PC-9 (cell line): ENCODE results near the gene SLC18A3. TPM values are rescaled to one million over a fixed set of nuclear protein-coding genes. Genes with fewer than 3 reads are reported as not detected.

Source experiments
- BruUV-seq: library from RNA; stranded (reverse); fragments of 400-500 nt; replicated peaks from 2 replicates; lab custom pipeline; 2021; lab: Mats Ljungman, UMichigan
- CTCF ChIA-PET: fragments of 300-600 bp; sonication (Branson Sonifier 250); formaldehyde crosslinking; loops from one replicate; lab custom pipeline; 2022; ENCODE audit warnings: antibody characterized with exemption; lab: Charles Lee
- POLR2A ChIA-PET: fragments of 300-600 bp; sonication (Branson Sonifier 250); formaldehyde crosslinking; loops from one replicate; lab custom pipeline; 2022; ENCODE audit warnings: antibody characterized with exemption; ENCODE audit not compliant: unreplicated experiment; lab: Charles Lee
- DNase-seq, 2 experiments: peaks; one replicate each; pipeline versions ENCODE4 v3.0.0 to v3.0.0-alpha.2; 2015 to 2022; ENCODE audit warnings: mixed read lengths in 1 of 2
- H2AFZ ChIP-seq: fragments of 200-600 bp; sonication (generic); 2 replicates; pipeline ENCODE4 v1.8.1; 2017; ENCODE audit warnings: antibody characterized with exemption
- H3F3A ChIP-seq: fragments of 200-600 bp; sonication (generic); 2 replicates; pipeline ENCODE4 v1.8.1; 2017; ENCODE audit warnings: antibody characterized with exemption, mild to moderate bottlenecking, low read depth; ENCODE audit not compliant: insufficient read depth
- H3K27ac ChIP-seq: fragments of 200-600 bp; sonication (generic); 2 replicates; pipeline ENCODE4 v1.6.1; 2016; ENCODE audit warnings: mixed run types
- H3K27me3 ChIP-seq: fragments of 200-600 bp; sonication (generic); 2 replicates; pipeline ENCODE4 v1.6.1; 2016; ENCODE audit warnings: low read depth, mixed run types; ENCODE audit not compliant: insufficient read depth
- H3K36me3 ChIP-seq: fragments of 200-600 bp; sonication (generic); 2 replicates; pipeline ENCODE4 v1.6.1; 2016; ENCODE audit warnings: low read depth, mixed run types
- H3K4me1 ChIP-seq: fragments of 200-600 bp; sonication (generic); replicated peaks from 2 replicates; pipeline ENCODE4 v1.6.1; 2016; ENCODE audit warnings: mixed run types; ENCODE audit not compliant: insufficient read depth
- H3K4me2 ChIP-seq: fragments of 200-600 bp; sonication (generic); 2 replicates; pipeline ENCODE4 v1.6.1; 2017; ENCODE audit warnings: mixed run types
- H3K4me3 ChIP-seq: fragments of 200-600 bp; sonication (generic); 2 replicates; pipeline ENCODE4 v1.6.1; 2016; ENCODE audit warnings: mixed run types
- H3K79me2 ChIP-seq: fragments of 200-600 bp; sonication (generic); 2 replicates; pipeline ENCODE4 v1.6.1; 2017; ENCODE audit warnings: low read depth, mixed run types
- H3K9me2 ChIP-seq: fragments of 200-600 bp; sonication (generic); 2 replicates; pipeline ENCODE4 v1.8.1; 2017; ENCODE audit warnings: mild to moderate bottlenecking; ENCODE audit not compliant: insufficient read depth
- H3K9me3 ChIP-seq: fragments of 200-600 bp; sonication (generic); 2 replicates; pipeline ENCODE4 v1.8.1; 2016; ENCODE audit warnings: low read depth; ENCODE audit not compliant: insufficient read depth
- H4K20me1 ChIP-seq: fragments of 200-600 bp; sonication (generic); 2 replicates; pipeline ENCODE4 v1.8.1; 2017; ENCODE audit not compliant: insufficient read depth
- EZH2 ChIP-seq: fragments of 200-600 bp; sonication (generic); IDR thresholded peaks from 2 replicates; pipeline ENCODE4 v1.8.0; 2017; ENCODE audit warnings: antibody characterized with exemption, low read depth
- intact Hi-C: fragments of 100-400 bp; cut with micrococcal nuclease; formaldehyde crosslinking; loops from one replicate; pipeline ENCODE4 v1.10.0; 2022; ENCODE audit not compliant: unreplicated experiment
- total RNA-seq: library from RNA; stranded (reverse); gene quantifications from 2 replicates; pipeline ENCODE4 v1.2.3, GENCODE V29; 2021
- TF ChIP-seq, protein P1 (sequence below): fragments of 200-600 bp; sonication (generic); conservative IDR thresholded peaks from 2 replicates; pipeline ENCODE4 v1.6.1; 2017; ENCODE audit warnings: mixed run types, antibody characterized with exemption, mild to moderate bottlenecking, moderate library complexity

SLC18A3 gene
- total RNA-seq, 1 experiment from 2014 or later, result not detected

- ChIA-PET POLR2A (no interaction called here), CTCF (no interaction called here)
- H3K4me1 ChIP-seq, result peaks cover 2% of the 10 kb centered on the region; the same call in 1 of the 2 replicates
- no peak overlapping the region for H3K4me3 ChIP-seq
- no peaks in the 10 kb centered on the region for H3K9me2 ChIP-seq
- no peaks in the 10 kb centered on the region for H3K79me2 ChIP-seq
- no peak for TF ChIP-seq EZH2
- TF ChIP-seq, protein P1, sequence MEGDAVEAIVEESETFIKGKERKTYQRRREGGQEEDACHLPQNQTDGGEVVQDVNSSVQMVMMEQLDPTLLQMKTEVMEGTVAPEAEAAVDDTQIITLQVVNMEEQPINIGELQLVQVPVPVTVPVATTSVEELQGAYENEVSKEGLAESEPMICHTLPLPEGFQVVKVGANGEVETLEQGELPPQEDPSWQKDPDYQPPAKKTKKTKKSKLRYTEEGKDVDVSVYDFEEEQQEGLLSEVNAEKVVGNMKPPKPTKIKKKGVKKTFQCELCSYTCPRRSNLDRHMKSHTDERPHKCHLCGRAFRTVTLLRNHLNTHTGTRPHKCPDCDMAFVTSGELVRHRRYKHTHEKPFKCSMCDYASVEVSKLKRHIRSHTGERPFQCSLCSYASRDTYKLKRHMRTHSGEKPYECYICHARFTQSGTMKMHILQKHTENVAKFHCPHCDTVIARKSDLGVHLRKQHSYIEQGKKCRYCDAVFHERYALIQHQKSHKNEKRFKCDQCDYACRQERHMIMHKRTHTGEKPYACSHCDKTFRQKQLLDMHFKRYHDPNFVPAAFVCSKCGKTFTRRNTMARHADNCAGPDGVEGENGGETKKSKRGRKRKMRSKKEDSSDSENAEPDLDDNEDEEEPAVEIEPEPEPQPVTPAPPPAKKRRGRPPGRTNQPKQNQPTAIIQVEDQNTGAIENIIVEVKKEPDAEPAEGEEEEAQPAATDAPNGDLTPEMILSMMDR, result no peak
- no peak overlapping the region for H2AFZ ChIP-seq
- intact Hi-C loops, result no loop called here
- no peaks in the 10 kb centered on the region for H3K36me3 ChIP-seq
- H4K20me1 ChIP-seq, result no peaks in the 10 kb centered on the region
- H3K27me3 ChIP-seq, result no peaks in the 10 kb centered on the region
- no peak overlapping the region for H3K4me2 ChIP-seq
- DNase-seq, result no peak
- no peaks in the 10 kb centered on the region for H3F3A ChIP-seq
- no peaks in the 10 kb centered on the region for H3K9me3 ChIP-seq
- no peak overlapping the region for H3K27ac ChIP-seq
- no TSS peak for BruUV-seq
Measured at GRCh38 chr10:49627644-49628247, 17.6 kb downstream of the SLC18A3 start.

GRCh38 chr10:49628599-49628998 lies 18.5 kb downstream of the SLC18A3 start:
- no peaks in the 10 kb centered on the region for H3K9me2 ChIP-seq
- POLR2A ChIA-PET, result no interaction called here

GRCh38 chr10:49629431-49629881 lies 19.3 kb downstream of the SLC18A3 start:
- TF ChIP-seq, protein P1, result no peak
- TF ChIP-seq EZH2, result no peak
- Histone ChIP-seq H3K27ac (no peak overlapping the region), H3K4me2 (no peak overlapping the region), H3K4me1 (peaks cover 6% of the 10 kb centered on the region; the same call in 1 of the 2 replicates), H3K4me3 (no peak overlapping the region), H4K20me1 (no peaks in the 10 kb centered on the region), H3K9me2 (no peaks in the 10 kb centered on the region), H2AFZ (no peak overlapping the region), H3K9me3 (no peaks in the 10 kb centered on the region), H3F3A (no peaks in the 10 kb centered on the region), H3K79me2 (no peaks in the 10 kb centered on the region), H3K36me3 (no peaks in the 10 kb centered on the region), H3K27me3 (no peaks in the 10 kb centered on the region)
- BruUV-seq, result no TSS peak
- no peak for DNase-seq
- intact Hi-C loops, result no loop called here
- ChIA-PET POLR2A (no interaction called here), CTCF (no interaction called here)

More at GRCh38 chr10:49628599-49628998, 18.5 kb downstream of the SLC18A3 start:
- Histone ChIP-seq H3F3A (no peaks in the 10 kb centered on the region), H3K27me3 (no peaks in the 10 kb centered on the region), H2AFZ (no peak overlapping the region), H3K36me3 (no peaks in the 10 kb centered on the region), H3K9me3 (no peaks in the 10 kb centered on the region), H3K4me2 (no peak overlapping the region), H4K20me1 (no peaks in the 10 kb centered on the region), H3K4me1 (peaks cover 6% of the 10 kb centered on the region; the same call in 1 of the 2 replicates), H3K4me3 (no peak overlapping the region), H3K79me2 (no peaks in the 10 kb centered on the region), H3K27ac (no peak overlapping the region)
- CTCF ChIA-PET, result no interaction called here
- BruUV-seq, result no TSS peak
- DNase-seq, result no peak
- TF ChIP-seq EZH2, result no peak
- TF ChIP-seq, protein P1, result no peak
- intact Hi-C loops, result no loop called here
